ENCODE results near the gene DSC2.
"Not testable (repeated sequence)": the region's sequence is repeated elsewhere in the genome, so short reads cannot be mapped to it uniquely, and the experiment has no call there.

DSC2 gene

GRCh38 chr18:31041271-31042083 is 60.7 kb downstream of the DSC2 start:
- DNase-seq (ENCODE audit: low read depth): no peak

GRCh38 chr18:31040686-31041270 is 61.4 kb downstream of the DSC2 start:
- no peak for TF ChIP-seq CTCF (IDR thresholded peaks at IDR 0.05; ENCODE audit: control insufficient read depth, extremely low read depth, insufficient read depth)
- no peak overlapping the region for H3K4me3 ChIP-seq (ENCODE audit: low read depth, low read length)
- DNase-seq (ENCODE audit: low read depth): no peak

More at GRCh38 chr18:31041271-31042083, 60.7 kb downstream of the DSC2 start:
- peak overlapping the region; percentile 37 for H3K4me3 ChIP-seq (ENCODE audit: low read depth, low read length)
- no peak for TF ChIP-seq CTCF (IDR thresholded peaks at IDR 0.05; ENCODE audit: control insufficient read depth, extremely low read depth, insufficient read depth)

GRCh38 chr18:31039426-31039825 is 62.8 kb downstream of the DSC2 start:
- no peak for TF ChIP-seq CTCF (IDR thresholded peaks at IDR 0.05; ENCODE audit: control insufficient read depth, extremely low read depth, insufficient read depth)
- no peak overlapping the region for H3K4me3 ChIP-seq (ENCODE audit: low read depth, low read length)
- peak; percentile 61 for DNase-seq (ENCODE audit: low read depth)

GRCh38 chr18:31037686-31038085 is 64.5 kb downstream of the DSC2 start:
- H3K4me3 ChIP-seq (ENCODE audit: low read depth, low read length); DNase-seq (ENCODE audit: low read depth): not testable (repeated sequence)

GRCh38 chr18:31034541-31034940 is 67.7 kb downstream of the DSC2 start:
- no peak for TF ChIP-seq CTCF (IDR thresholded peaks at IDR 0.05; ENCODE audit: control insufficient read depth, extremely low read depth, insufficient read depth)
- DNase-seq (ENCODE audit: low read depth): peak; percentile 79
- H3K4me3 ChIP-seq (ENCODE audit: low read depth, low read length): peak overlapping the region; percentile 27; the same call in 1 of the 2 replicates

- no peak overlapping the region for H3K4me3 ChIP-seq (ENCODE audit: low read depth, low read length)
- DNase-seq (ENCODE audit: low read depth): no peak
- no peak for TF ChIP-seq CTCF (IDR thresholded peaks at IDR 0.05; ENCODE audit: control insufficient read depth, extremely low read depth, insufficient read depth)
These were observed 71.5 kb downstream of the DSC2 start for GRCh38 chr18:31030574-31031278.

- no peak overlapping the region for H3K4me3 ChIP-seq (ENCODE audit: low read depth, low read length)
- TF ChIP-seq CTCF (IDR thresholded peaks at IDR 0.05; ENCODE audit: control insufficient read depth, extremely low read depth, insufficient read depth): no peak
- DNase-seq (ENCODE audit: low read depth): no peak
These were observed 86.3 kb downstream of the DSC2 start for GRCh38 chr18:31015715-31016434.

GRCh38 chr18:31011455-31011854 is 90.8 kb downstream of the DSC2 start:
- peak; percentile 93 for DNase-seq (ENCODE audit: low read depth)

More at GRCh38 chr18:31011455-31011854, 90.8 kb downstream of the DSC2 start:
- H3K4me3 ChIP-seq (ENCODE audit: low read depth, low read length): not testable (repeated sequence)

Measured in LNCaP clone FGC (cell line).